ENCODE measurements around the gene UQCRQ. TPM values are rescaled to one million over a fixed set of nuclear protein-coding genes. Genes with fewer than 3 reads are reported as not detected.
"Not testable (repeated sequence)": the region's sequence is repeated elsewhere in the genome, so short reads cannot be mapped to it uniquely, and the experiment has no call there.

Gene UQCRQ
- total and polyA plus RNA-seq, 2 of the 13 experiments (the other 11 are each of a cell fraction or from before 2014, with no cell fraction given): 257 to 575 TPM

- TF ChIP-seq STAG1 (CRISPR knock-in tag; IDR thresholded peaks at IDR 0.05) (no peak), CAMTA2 (CRISPR knock-in tag; IDR thresholded peaks at IDR 0.05; ENCODE audit: borderline replicate concordance) (no peak), MIXL1 (CRISPR knock-in tag; IDR thresholded peaks at IDR 0.05) (peak; percentile 40; the same call in 1 of the 2 replicates), MBNL3 (CRISPR knock-in tag; conservative IDR thresholded peaks at IDR 0.05) (no peak), HNRNPUL1 (IDR thresholded peaks at IDR 0.05; ENCODE audit: low read depth, low read length) (no peak), DRAP1 (CRISPR knock-in tag; IDR thresholded peaks at IDR 0.05) (0 out of 2 replicates have a peak, but pooled peaks have one; percentile 20), ZNF788 (CRISPR knock-in tag; IDR thresholded peaks at IDR 0.05; ENCODE audit: borderline replicate concordance) (no peak), ATF7 (IDR thresholded peaks at IDR 0.05) (no peak), ATF7 (CRISPR knock-in tag; IDR thresholded peaks at IDR 0.05) (no peak), GABPA (IDR thresholded peaks at IDR 0.05; ENCODE audit: low read depth, low read length) (no peak), GABPA (CRISPR knock-in tag; IDR thresholded peaks at IDR 0.05; ENCODE audit: low read depth) (no peak)
- TF ChIP-seq, protein P1, sequence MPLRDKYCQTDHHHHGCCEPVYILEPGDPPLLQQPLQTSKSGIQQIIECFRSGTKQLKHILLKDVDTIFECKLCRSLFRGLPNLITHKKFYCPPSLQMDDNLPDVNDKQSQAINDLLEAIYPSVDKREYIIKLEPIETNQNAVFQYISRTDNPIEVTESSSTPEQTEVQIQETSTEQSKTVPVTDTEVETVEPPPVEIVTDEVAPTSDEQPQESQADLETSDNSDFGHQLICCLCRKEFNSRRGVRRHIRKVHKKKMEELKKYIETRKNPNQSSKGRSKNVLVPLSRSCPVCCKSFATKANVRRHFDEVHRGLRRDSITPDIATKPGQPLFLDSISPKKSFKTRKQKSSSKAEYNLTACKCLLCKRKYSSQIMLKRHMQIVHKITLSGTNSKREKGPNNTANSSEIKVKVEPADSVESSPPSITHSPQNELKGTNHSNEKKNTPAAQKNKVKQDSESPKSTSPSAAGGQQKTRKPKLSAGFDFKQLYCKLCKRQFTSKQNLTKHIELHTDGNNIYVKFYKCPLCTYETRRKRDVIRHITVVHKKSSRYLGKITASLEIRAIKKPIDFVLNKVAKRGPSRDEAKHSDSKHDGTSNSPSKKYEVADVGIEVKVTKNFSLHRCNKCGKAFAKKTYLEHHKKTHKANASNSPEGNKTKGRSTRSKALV (CRISPR knock-in tag; IDR thresholded peaks at IDR 0.05): no peak
Measured at GRCh38 chr5:132854301-132854700, 12.1 kb upstream of the UQCRQ start (continued).

GRCh38 chr5:132854992-132855391 lies 11.4 kb upstream of the UQCRQ start:
- FAIRE-seq; CTCF ChIA-PET (ENCODE audit: low intra/inter-chr PET ratio, low total read pairs); H2AFZ ChIP-seq (ENCODE audit: low read length); ATAC-seq; H3K27me3 ChIP-seq (ENCODE audit: control insufficient read depth in 1 of 2, insufficient read depth in 2 of 2, low read length in 2 of 2); H3K4me3 ChIP-seq (replicated peaks in 1 of 3; ENCODE audit: insufficient read depth in 1 of 3, low read depth in 2 of 3, low read length in 3 of 3); H3K4me2 ChIP-seq (ENCODE audit: low read depth, low read length); H3K27ac ChIP-seq (ENCODE audit: extremely low read length, insufficient read depth, low read length); BruUV-seq (replicated peaks); H4K20me1 ChIP-seq (ENCODE audit: insufficient read depth, low read length); H3K9ac ChIP-seq (ENCODE audit: insufficient read depth, low read depth, low read length); H3K9me3 ChIP-seq (ENCODE audit: low read length); DNase-seq (ENCODE audit: low spot score); intact Hi-C loops (cut with micrococcal nuclease; ENCODE audit: unreplicated experiment); H3K36me3 ChIP-seq (replicated peaks in 1 of 2; ENCODE audit: control insufficient read depth in 1 of 2, insufficient read depth in 2 of 2, low read length in 2 of 2); H3K79me2 ChIP-seq (ENCODE audit: insufficient read depth, low read length); in situ Hi-C loops (cut with HindIII; ENCODE audit: extremely low pct_ligation_motif_present, low pct_unique_long_range_greater_than_20kb): not testable (repeated sequence)
- POLR2A ChIA-PET: interaction anchor here (2.6 to 2.8 kb wide), 2 partner anchors 10 to 15 kb away, joined by 20 to 28 read pairs; partner anchors contain the start of genes GDF9 and UQCRQ
- WGBS (ENCODE audit: low lambda C conversion rate): 98% methylated on average over 5 of the region's 5 CpGs
- TF ChIP-seq ZMYM3 (CRISPR knock-in tag; IDR thresholded peaks at IDR 0.05): peak; percentile 69; the same call in 1 of the 2 replicates
- TF ChIP-seq, protein P2, sequence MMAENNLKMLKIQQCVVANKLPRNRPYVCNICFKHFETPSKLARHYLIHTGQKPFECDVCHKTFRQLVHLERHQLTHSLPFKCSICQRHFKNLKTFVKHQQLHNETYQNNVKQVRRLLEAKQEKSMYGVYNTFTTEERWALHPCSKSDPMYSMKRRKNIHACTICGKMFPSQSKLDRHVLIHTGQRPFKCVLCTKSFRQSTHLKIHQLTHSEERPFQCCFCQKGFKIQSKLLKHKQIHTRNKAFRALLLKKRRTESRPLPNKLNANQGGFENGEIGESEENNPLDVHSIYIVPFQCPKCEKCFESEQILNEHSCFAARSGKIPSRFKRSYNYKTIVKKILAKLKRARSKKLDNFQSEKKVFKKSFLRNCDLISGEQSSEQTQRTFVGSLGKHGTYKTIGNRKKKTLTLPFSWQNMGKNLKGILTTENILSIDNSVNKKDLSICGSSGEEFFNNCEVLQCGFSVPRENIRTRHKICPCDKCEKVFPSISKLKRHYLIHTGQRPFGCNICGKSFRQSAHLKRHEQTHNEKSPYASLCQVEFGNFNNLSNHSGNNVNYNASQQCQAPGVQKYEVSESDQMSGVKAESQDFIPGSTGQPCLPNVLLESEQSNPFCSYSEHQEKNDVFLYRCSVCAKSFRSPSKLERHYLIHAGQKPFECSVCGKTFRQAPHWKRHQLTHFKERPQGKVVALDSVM (CRISPR knock-in tag; IDR thresholded peaks at IDR 0.05): peak; percentile 70
- H3K4me1 ChIP-seq (ENCODE audit: insufficient read depth, low read length): peaks cover 52% of the 10 kb centered on the region
